GM21360 (cell line): ENCODE data around the gene HOXD12.

ENCODE experiments used
- ATAC-seq: cut with Tn5 transposase; IDR thresholded peaks from one replicate; pipeline ENCODE4 v1.9.1; 2021; ENCODE audit warnings: mild to moderate bottlenecking, moderate library complexity; ENCODE audit not compliant: unreplicated experiment

HOXD12 gene

DNA sequence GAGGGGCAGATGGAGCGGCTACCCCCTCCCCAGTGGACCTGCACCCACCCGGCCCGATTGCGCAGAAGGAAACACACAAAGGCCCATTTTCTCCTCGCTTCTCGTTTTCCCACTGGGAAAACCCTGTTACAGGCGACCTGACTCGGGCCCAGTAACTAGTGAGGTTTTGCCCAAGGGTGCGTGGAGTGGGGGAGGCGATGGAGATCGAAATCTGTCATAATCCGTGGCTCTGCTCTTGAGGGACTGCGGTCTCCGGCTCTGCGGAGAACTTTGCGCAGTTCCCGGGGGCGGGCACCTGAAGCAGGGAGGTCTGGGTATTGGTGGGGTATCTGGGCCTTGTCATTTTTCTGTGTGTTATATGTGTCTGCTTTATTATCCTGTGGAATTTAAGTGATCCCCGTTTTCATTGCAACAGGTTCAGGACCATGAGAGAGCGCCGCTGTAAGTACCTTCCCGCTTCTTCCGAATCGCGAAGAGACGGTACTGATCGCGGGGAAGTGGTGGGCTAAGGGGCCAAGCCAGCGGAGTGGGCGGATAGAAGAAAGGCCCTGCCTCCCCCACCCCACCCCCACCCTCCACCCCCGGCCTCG lies 47.7 kb downstream of the HOXD12 start:
- ATAC-seq: no peak

- no peak for ATAC-seq
Observed at GRCh38 chr2:176147800-176148496, 48.4 kb downstream of the HOXD12 start.

- ATAC-seq: no peak
Observed at GRCh38 chr2:176148751-176149421, 49.3 kb downstream of the HOXD12 start.

DNA sequence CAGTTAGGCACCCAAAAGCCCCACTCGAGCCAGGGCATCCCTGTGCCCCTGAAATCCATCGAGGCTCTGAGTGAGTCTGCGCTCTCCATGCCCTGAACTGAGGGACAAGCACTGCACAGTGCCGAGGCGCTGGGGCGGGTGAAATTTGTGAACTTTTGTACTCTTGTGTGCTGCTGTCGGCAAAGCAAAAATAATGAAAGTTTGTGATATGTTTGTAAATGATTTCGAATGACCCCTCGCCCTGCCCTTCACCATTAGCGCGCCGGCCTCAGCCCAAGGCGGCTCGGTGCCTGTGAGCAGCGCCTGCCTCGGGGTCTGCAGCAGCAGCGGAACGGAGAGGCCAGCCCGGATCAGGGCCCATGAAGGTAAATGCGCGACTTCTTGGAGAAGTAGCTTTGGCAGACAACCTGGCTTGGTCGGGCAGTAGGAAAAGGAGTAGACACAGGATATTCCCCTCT lies 49.9 kb downstream of the HOXD12 start:
- no peak for ATAC-seq

GRCh38 chr2:176149939-176150583 lies 50.5 kb downstream of the HOXD12 start:
- ATAC-seq: no peak

- no peak for ATAC-seq
Observed at GRCh38 chr2:176150584-176151441, 51.2 kb downstream of the HOXD12 start.

GRCh38 chr2:176151442-176152287 lies 52.1 kb downstream of the HOXD12 start, which contains the start of gene HOXD4:
Gene HOXD4 (plus strand): TSS chr2:176151550. CDS start chr2:176151634, 84 bp downstream.
- no peak for ATAC-seq
